ENCODE results near the gene BANF2.

Gene BANF2

DNA sequence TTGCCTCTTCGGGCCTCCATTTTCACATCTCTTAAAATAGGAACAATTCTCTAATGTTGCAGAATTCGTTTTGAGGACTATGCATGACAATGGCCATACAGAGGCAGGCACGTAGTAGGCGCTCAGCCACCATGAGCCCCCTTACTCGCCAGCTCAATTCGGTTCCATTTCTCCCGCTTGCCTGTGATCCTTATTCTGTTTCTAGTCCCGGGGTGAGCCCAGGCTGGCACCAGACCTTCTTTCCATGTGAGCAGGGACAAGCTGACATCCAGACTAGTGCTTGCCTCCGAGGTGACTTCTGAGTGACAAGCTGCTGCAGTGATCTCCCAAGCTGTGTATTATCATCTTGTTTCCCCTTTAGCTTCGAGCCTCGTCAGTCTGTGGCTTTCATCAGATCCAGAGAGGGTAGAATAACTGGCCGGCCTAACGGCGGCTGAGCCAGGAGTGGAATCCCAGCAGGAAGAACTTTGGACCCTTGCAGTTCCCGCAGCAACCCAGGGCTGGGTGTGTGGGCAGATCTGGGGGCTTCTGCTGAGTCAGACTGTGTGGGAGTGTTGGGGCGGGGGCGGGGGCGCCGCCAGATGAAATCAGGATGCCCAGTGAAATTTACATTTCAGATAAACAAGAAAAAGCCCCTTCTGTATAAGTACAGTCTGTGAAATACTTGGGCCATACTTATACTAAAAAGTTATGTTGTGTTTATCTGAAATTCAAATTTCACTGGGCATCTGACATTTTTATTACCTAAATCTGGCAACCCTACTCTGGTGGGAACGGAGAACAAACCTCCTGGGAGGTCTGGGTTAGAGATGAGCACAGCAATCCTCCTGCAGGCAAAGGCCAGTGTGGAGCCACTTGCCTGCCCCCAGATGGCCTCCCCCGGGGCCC lies 10.9 kb downstream of the BANF2 start:
- no peak for DNase-seq

DNA sequence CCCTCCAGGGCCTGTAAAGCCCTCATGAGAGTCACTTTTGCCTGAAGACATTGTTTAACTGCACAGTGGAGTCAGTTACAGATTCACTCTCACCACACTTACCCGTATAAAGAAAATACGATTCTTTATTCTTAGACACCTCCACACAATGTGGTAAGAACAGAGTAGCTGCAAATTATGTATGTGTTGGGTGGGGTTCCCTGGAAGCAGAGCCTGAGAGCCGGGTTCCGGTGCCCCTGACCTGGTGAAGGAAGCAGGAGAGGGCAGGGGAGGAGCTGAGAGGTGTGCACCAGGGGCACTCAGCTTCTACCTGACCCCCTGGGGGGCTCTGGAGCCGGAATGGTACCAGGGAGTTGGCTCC lies 11.5 kb downstream of the BANF2 start:
- DNase-seq, result no peak

GRCh38 chr20:17712201-17712600 lies 12.4 kb downstream of the BANF2 start:
- no peak for DNase-seq

- DNase-seq, result no peak
Observed at GRCh38 chr20:17712708-17713107, 12.9 kb downstream of the BANF2 start.

GRCh38 chr20:17714597-17714996 lies 14.8 kb downstream of the BANF2 start:
- no peak for DNase-seq

GRCh38 chr20:17715075-17715474 lies 15.3 kb downstream of the BANF2 start:
- no peak for DNase-seq

DNA sequence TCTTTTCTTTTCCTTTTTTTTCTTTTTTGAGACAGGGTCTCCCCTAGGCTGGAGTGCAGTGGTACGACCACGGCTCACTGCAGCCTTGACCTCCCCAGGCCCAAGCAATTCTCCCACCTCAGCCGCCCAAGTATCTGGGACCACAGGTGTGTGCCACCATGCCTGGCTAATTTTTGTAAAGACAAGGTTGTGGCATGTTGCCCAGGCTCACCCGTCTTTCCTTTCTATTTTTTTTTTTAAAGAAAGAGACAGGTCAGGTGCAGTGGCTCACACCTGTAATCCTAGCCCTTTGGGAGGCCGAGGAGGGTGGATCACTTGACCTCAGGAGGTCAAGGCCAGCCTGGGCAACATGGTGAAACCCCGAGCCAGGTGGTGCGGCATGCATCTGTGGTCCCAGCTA lies 16.6 kb downstream of the BANF2 start:
- no peak for DNase-seq

- DNase-seq, result no peak
Observed at GRCh38 chr20:17720755-17721154, 21.0 kb downstream of the BANF2 start.

- no peak for DNase-seq
Observed at GRCh38 chr20:17721802-17722486, 22.2 kb downstream of the BANF2 start.

DNA sequence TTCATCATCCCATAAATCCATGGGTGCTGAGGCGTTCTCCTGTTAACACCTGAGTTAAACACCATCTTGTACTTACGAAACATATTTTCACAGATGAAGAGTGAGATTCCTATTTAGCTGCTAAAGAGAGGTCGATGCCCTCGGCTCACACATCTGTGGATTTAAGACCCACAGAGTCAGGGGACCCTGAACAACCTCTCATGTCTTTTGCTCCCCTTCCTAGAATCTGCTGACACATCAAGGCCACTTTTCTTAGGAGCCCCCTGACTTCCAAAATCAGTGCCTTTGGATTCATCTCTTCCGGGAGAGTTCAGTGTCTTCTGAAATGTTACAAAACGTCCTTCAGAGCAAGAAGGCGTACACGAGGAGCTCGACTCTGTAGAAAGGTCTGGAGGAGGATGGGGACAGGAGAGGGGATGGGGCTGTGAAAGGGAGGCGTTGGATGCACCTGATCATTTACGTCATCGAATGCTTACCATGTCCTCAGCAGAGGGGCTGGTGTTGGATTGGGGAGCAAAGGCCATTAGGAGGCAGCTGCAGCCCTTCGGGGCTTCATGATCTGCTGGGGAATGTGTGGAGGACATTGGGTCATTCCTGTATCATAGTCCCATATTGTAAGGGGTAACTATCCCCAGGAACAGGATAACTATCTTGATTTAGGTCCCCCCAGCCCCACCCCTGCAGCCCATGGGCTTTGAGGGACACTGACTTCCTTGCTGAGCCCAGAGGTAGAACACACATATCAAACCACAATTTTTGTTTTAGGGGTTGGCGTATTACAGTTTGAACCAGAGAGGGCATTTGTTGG lies 22.9 kb downstream of the BANF2 start:
- DNase-seq, result no peak

DNA sequence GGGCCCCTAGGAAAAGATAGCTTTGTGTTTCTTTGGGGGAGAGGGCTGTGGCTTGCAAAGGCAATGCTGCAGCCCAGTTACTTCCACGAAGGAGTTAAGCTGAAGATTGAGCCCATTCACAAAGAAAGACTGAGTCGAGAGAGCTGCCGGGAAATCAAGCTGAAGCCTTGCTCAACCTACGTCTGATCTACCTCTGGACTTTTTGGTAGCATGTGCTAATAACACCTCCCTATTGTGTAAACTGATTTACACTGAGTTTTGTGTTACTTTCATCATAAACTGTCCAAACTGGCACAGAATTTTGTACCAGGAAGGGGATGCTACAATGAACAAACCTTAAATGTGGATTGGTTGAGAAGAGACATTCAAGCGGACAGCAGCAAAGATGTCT lies 23.5 kb downstream of the BANF2 start:
- no peak for DNase-seq

GRCh38 chr20:17725094-17725835 lies 25.5 kb downstream of the BANF2 start:
- DNase-seq, result no peak

DNA sequence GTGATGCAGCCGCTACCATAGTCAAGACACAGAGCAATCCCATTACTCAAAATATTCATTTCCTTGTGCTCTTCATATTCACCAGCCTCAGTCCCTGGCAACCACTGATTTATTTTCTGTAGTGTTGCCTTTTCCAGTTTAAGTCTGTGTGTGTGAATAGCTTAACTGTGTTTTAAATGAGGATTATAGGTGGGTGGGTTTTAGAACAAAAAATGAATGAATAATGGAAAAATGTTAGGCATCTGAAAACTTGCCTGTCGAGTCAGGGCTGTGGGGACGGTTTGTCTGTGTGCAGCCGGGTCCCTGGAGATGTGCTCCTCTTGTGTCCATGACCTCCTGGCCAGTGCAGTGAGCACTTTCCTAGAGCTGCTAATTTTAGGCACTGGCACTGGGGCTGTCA lies 27.1 kb downstream of the BANF2 start:
- no peak for DNase-seq

GRCh38 chr20:17727351-17727750 lies 27.6 kb downstream of the BANF2 start:
- no peak for DNase-seq

GRCh38 chr20:17728074-17728473 lies 28.3 kb downstream of the BANF2 start:
- no peak for DNase-seq

- DNase-seq, result no peak
Observed at GRCh38 chr20:17730071-17730470, 30.3 kb downstream of the BANF2 start.

DNA sequence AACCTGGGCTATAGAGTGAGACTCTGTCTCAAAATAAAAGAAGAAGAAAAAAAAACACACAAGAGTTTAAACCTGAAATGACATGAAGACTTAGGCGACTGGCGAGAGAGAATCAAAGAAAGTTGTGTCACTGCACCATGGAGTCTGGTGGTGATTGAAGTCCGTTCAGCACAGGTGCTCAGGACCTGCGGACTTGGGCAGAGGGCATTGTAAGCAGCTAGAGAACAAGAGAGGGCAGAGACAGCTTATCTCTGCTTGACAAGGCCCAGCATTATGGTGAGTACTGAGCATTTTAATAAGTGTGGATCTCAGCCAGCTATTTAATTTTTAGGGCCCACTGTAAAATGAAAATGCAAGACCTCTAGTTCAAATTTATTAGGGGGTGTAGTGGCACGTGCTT lies 31.5 kb downstream of the BANF2 start:
- no peak for DNase-seq

GRCh38 chr20:17732907-17733521 lies 33.2 kb downstream of the BANF2 start:
- DNase-seq, result no peak

- no peak for DNase-seq
Observed at GRCh38 chr20:17733767-17734304, 34.1 kb downstream of the BANF2 start.

- DNase-seq, result no peak
Observed at GRCh38 chr20:17734374-17734773, 34.6 kb downstream of the BANF2 start.

DNA sequence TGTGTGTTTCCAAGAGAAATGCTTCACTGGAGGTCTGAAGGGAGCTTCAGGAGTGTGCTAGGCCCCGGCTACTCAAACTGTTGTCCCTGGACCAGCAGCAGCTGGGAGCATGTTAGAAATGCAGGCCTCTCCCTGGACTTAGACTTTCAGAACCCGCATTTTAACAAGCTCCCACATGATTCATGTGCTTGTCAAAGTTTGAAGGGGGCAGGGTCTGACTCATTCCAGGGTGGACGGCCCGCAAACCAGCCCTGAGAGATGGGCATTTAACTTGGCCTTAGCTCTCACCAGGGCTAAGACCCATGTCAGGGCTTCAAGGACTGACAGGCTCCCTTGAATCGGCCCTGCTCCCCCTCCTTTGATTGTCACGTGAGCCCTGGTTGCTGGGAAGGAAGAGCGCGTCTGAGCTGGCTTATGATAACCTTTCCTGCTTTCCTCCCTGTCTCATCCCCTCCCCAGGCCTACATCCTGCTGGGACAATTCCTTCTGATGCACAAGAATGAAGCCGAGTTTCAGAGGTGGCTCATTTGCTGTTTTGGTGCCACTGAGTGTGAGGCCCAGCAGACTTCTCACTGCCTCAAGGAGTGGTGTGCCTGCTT lies 35.5 kb downstream of the BANF2 start:
- no peak for DNase-seq

Data from left hindlimb (tissue), 1 donor.